HG03175 (cell line): ENCODE results near the gene TNNI3K.
A peak's percentile ranks its signal among the peaks of the same experiment; 100 is the strongest.
"Not testable (repeated sequence)": the region's sequence is repeated elsewhere in the genome, so short reads cannot be mapped to it uniquely, and the experiment has no call there.

Experiments
- ATAC-seq: cut with Tn5 transposase; IDR thresholded peaks from one replicate; pipeline ENCODE4 v1.9.1; 2021; ENCODE audit warnings: mild to moderate bottlenecking, moderate library complexity; ENCODE audit not compliant: unreplicated experiment

TNNI3K gene

DNA sequence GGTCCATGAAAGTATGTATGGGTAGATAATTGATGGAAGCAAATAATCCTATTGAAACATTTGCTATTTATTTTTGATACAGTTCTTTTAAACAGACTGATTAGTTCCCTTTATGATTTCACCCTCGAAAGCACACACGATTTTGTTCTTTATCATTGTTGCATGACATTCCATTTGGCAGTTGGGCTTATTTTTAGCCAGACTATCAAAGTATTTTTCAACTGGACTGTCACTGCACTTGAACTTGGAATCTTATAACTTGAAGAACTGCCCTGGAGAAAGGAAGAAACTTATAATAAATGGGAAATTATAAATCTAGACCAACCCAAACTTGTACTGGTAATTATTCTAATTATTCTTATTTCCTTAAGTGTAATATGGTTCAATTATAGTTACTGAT lies at the start of gene TNNI3K:
TNNI3K (plus strand) TSS at position 235 of the 400 bp plus-strand sequence; CDS start at position 300, 65 bp downstream.
- no peak for ATAC-seq

DNA sequence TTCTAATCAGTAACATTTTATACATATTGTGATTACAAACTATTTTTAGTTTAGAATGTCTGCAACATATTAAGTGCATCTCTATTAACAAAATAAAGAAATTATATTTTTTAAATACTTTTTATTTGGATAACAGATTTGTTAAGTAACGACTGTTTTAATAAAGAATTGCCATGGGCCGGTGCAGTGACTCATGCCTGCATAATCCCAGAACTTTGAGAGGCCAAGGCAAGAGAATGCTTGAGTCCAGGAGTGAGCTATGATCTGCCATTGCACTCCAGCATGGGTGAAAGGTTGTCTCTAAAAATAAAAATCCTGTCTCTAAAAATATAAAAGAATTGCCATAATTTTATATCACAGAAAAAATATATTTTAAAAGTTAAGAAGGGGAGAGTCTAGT lies 41.3 kb upstream of the TNNI3K start:
- ATAC-seq = no peak

DNA sequence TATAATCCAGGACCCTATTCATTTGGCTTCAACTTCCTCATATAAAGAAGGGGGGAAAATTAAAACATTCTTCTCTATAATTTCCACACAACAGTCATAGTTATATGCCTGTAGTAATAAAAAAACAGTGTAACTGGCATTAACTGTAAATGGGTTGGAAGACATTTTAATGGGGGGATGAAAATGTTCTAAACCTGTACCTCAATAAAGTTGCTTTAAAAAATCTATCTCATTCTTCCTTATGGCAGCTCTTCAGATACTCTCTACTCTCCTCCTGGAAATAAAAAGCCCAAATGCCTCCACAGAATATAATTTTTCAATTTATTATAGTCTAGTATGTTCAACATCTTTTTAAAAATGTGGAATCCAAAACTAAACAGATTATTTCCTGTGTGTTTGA lies 39.8 kb upstream of the TNNI3K start:
- no peak for ATAC-seq

GRCh38 chr1:74197255-74197654 lies 37.9 kb upstream of the TNNI3K start:
- no peak for ATAC-seq

- ATAC-seq = peak; percentile 92
Measured at GRCh38 chr1:74197657-74198552, 37.3 kb upstream of the TNNI3K start, which contains the start of the genes FPGT and LRRIQ3. FPGT (plus strand) TSS chr1:74198242; CDS start chr1:74198279, 37 bp downstream. LRRIQ3 (minus strand) TSS chr1:74198176; CDS start chr1:74183684, 14,492 bp downstream.

DNA sequence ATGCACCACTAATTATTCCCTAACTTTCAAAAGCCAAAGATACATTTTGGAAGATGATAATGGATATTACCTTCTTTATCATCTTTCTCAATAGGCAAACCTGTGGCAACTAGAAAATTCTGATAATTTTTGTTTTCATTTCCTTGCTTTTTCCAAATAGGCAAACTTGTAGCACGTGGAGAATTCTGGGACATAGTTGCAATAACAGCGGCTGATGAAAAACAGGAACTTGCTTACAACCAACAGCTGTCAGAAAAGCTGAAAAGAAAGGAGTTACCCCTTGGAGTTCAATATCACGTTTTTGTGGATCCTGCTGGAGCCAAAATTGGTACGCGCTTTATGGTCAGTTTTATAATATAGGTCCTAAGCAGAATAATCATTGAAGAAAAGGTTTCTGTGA lies 35.7 kb upstream of the TNNI3K start:
- ATAC-seq = no peak

DNA sequence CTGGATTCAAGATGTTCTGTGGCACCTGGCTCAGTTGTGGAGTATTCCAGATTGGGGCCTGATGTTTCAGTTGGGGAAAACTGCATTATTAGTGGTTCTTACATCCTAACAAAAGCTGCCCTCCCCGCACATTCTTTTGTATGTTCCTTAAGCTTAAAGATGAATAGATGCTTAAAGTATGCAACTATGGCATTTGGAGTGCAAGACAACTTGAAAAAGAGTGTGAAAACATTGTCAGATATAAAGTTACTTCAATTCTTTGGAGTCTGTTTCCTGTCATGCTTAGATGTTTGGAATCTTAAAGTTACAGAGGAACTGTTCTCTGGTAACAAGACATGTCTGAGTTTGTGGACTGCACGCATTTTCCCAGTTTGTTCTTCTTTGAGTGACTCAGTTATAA lies 29.9 kb upstream of the TNNI3K start:
- no peak for ATAC-seq

GRCh38 chr1:74215229-74215628 lies 20.0 kb upstream of the TNNI3K start:
- no peak for ATAC-seq

- no peak for ATAC-seq
Measured at GRCh38 chr1:74222701-74223100, 12.5 kb upstream of the TNNI3K start.

- no peak for ATAC-seq
Measured at GRCh38 chr1:74223453-74223852, 11.7 kb upstream of the TNNI3K start.

GRCh38 chr1:74236440-74236839 lies 1.3 kb downstream of the TNNI3K start:
- no peak for ATAC-seq

- ATAC-seq = no peak
Measured at GRCh38 chr1:74237035-74237434, 1.8 kb downstream of the TNNI3K start.

DNA sequence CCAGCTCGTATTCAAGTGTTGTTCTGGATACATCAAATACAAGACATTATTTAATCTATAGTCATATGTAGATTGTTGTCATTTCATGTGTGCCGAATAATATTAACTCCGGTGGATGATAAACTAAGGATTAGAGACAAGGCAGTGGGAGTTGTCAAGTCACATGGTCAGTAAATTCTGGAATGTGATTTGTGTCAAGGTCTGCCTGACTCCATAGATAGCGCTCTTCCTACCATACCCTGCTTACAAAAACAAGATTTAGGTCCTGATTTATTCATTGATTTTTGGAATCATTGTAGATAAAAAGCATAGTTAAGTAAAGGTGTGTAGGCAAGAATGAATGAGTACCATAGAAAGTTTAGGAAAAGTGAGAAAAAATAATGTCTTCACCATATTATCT lies 2.6 kb downstream of the TNNI3K start:
- no peak for ATAC-seq

- ATAC-seq = no peak
Measured at GRCh38 chr1:74245168-74245772, 10.1 kb downstream of the TNNI3K start.

- ATAC-seq = no peak
Measured at GRCh38 chr1:74246315-74246714, 11.1 kb downstream of the TNNI3K start.

DNA sequence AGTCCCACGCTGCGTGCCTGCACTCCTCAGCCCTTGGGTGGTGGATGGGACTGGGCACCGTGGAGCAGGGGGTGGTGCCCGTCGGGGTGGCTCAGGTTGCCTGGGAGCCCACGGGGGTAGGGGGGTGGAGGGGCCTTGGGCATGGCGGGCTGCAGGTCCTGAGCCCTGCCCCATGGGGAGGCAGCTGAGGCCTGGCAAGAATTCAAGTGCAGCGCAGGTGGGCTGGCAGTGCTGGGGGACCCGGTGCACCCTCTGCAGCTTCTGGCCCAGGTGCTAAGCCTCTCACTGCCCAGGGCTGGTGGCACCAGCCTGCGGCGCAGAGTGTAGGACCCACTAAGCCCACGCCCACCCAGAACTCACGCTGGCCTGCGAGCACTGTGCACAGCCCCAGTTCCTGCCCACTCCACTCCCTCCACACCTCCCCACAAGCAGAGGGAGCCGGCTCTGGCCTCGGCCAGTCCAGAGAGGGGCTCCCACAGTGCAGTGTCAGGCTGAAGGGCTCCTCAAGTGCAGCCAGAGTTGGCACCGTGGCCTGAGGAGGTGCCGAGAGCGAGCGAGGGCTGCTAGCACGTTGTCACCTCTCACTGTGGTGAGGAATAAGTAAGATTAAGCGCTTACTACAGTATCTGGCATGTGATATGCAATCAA lies 12.8 kb downstream of the TNNI3K start:
- ATAC-seq = no peak

DNA sequence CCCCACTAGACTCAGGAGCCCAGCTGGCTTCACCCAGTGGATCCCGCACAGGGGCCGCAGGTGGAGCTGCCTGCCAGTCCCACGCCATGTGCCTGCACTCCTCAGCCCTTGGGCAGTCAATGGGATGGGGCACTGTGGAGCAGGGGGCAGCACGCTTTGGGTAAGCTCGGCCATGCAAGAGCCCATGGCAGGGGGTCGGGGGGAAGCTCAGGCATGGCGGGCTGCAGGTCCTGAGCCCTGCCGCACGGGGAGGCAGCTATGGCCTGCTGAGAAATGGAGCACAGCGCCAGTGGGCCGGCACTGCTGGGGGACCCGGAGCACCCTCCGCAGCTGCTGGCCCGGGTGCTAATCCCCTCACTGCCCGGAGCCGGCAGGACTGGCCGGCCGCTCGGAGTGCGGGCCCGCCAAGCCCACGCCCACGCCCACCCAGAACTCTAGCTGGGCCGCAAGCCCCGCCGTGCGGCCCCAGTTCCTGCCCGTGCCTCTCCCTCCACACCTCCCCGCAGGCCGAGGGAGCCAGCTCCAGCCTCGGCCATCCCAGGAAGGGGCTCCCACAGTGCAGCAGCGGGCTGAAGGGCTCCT lies 18.1 kb downstream of the TNNI3K start:
- ATAC-seq = not testable (repeated sequence)

DNA sequence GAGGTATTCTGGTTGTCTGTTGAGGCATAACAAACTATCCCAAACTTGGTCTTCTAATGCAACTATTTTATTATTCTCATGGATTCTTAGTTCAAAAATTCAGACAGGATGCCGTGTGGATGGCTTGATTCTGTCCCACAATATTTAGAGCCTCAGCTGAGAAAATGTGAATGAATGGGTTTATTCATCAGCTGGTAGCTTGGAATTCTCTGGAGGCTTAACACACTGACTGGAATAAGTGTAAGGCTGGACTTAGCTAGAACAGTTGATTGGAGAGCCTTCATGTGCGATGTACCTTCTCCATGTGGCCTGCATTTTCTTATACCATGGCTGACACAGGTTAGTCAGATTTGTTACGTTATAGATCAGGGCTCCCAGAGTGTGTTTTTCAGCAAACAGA lies 30.8 kb downstream of the TNNI3K start:
- no peak for ATAC-seq

- ATAC-seq = no peak
Measured at GRCh38 chr1:74271503-74271902, 36.3 kb downstream of the TNNI3K start.

GRCh38 chr1:74280642-74281396 lies 45.6 kb downstream of the TNNI3K start:
- no peak for ATAC-seq

GRCh38 chr1:74286414-74286813 lies 51.2 kb downstream of the TNNI3K start:
- no peak for ATAC-seq
